Bronchial epithelial cell (primary cell): Measurements from ENCODE around the gene TXNDC11. TPM values are rescaled to one million over a fixed set of nuclear protein-coding genes. Genes with fewer than 3 reads are reported as not detected.

Source experiments
- DNase-seq: peaks from one replicate; pipeline ENCODE4 v3.0.0-alpha.2; 2010; ENCODE audit warnings: low read depth
- FAIRE-seq: peaks from 2 replicates; lab custom pipeline; 2011; peaks lifted over from hg19 to GRCh38; lab: Jason Lieb, UNC
- H3K27me3 ChIP-seq: 2 replicates; pipeline ENCODE4 v1.5.1; 2011; ENCODE audit warnings: low read length; ENCODE audit not compliant: control insufficient read depth, insufficient read depth
- H3K36me3 ChIP-seq: 2 replicates; pipeline ENCODE4 v1.5.1; 2011; ENCODE audit warnings: low read length; ENCODE audit not compliant: control insufficient read depth, insufficient read depth
- H3K4me3 ChIP-seq: 2 replicates; pipeline ENCODE4 v1.5.1; 2011; ENCODE audit warnings: mild to moderate bottlenecking, low read depth, low read length, control low read depth
- total RNA-seq: library from RNA; depleted of rRNA; stranded (reverse); fragments of >200 nt; gene quantifications from 2 replicates; pipeline ENCODE4 v1.2.1, GENCODE V29; 2014
- TF ChIP-seq, protein P1 (sequence below): IDR thresholded peaks from 2 replicates; pipeline ENCODE4 v1.5.1; 2011; ENCODE audit warnings: mild to moderate bottlenecking, moderate library complexity, low read length, control low read depth, inconsistent platforms; ENCODE audit not compliant: insufficient read depth, severe bottlenecking

TXNDC11 gene
- total RNA-seq, 1 donor from 2014 or later = 35.8 TPM

DNA sequence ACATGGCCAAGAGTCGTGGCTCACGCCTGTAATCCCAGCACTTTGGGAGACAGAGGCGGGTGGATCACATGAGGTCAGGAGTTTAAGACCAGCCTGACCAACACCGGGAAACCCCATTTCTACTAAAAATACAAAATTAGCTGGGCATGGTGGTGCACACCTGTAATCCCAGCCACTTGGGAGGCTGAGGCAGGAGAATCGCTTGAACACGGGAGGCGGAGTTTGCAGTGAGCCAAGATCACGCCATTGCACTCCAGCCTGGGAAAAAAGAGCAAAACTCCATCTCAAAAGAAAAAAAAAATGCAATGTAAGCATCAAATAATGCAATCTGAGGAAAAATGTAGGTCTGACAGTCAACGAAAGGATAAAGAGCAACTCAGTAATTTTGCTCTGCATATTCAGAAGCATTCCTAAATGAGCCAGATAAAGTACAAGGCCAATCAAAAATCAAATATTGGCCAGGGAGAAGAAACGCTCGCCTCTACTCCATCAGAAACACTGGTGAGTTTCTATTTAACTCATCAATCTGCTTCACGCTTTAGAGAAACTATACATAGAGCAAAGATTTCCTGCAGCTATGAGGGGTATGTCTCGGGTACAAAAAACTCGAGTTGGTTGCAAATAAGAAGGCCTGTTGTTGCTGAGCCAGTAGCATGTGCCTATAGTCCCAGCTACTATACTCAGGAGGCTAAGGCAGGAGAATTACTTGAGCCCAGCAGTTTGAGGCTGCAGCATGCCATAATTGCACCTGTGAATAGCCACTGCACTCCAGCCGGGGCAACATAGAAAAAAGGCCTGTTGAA lies 3.7 kb downstream of the TXNDC11 start:
- H3K36me3 ChIP-seq = peaks cover 9% of the 10 kb centered on the region
- FAIRE-seq = no peak
- no peak overlapping the region for H3K4me3 ChIP-seq

DNA sequence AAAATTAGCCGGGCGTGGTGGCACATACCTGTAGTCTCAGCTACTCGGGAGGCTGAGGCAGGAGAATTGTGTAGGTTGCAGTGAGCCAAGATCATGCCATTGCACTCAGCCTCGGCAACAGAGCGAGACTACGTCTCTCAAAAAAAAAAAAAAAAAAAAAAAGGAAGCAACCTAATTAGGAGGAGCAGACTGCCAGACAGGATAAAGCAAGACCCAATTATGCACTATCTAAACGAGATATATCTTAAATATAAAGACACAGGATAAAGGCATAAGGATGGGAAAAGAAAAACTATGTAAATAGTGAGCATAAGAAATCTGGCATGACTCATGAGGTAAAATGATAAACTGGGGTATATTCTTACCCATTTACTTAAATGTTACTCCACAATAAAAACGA lies 4.9 kb downstream of the TXNDC11 start:
- DNase-seq (no peak), FAIRE-seq (no peak)
- no peaks in the 10 kb centered on the region for H3K27me3 ChIP-seq
- TF ChIP-seq, protein P1, sequence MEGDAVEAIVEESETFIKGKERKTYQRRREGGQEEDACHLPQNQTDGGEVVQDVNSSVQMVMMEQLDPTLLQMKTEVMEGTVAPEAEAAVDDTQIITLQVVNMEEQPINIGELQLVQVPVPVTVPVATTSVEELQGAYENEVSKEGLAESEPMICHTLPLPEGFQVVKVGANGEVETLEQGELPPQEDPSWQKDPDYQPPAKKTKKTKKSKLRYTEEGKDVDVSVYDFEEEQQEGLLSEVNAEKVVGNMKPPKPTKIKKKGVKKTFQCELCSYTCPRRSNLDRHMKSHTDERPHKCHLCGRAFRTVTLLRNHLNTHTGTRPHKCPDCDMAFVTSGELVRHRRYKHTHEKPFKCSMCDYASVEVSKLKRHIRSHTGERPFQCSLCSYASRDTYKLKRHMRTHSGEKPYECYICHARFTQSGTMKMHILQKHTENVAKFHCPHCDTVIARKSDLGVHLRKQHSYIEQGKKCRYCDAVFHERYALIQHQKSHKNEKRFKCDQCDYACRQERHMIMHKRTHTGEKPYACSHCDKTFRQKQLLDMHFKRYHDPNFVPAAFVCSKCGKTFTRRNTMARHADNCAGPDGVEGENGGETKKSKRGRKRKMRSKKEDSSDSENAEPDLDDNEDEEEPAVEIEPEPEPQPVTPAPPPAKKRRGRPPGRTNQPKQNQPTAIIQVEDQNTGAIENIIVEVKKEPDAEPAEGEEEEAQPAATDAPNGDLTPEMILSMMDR = no peak
- no peak overlapping the region for H3K4me3 ChIP-seq
- H3K36me3 ChIP-seq = peaks cover 9% of the 10 kb centered on the region

More for the DNA sequence above, 3.7 kb downstream of the TXNDC11 start:
- TF ChIP-seq, protein P1 = no peak
- H3K27me3 ChIP-seq = no peaks in the 10 kb centered on the region
- no peak for DNase-seq

DNA sequence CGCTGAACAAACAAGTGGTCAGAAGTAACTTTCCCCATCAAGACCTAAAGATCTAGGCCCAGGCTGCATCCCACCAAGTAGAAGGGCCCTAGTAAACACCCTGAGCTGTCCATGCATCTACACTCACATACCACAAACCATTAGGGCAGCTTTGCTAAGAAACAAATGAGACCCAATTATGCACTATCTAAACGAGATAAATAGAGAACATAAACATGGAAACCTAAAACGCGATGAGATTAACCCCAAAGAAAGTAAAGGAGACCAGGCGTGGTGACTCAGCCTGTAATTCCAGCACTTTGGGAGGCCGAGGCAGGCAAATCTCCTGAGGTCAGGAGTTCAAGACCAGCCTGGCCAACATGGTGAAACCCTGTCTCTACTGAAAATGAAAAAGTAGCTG lies 5.8 kb downstream of the TXNDC11 start:
- Histone ChIP-seq H3K36me3 (peaks cover 12% of the 10 kb centered on the region), H3K27me3 (no peaks in the 10 kb centered on the region), H3K4me3 (no peak overlapping the region)
- DNase-seq = no peak
- no peak for FAIRE-seq
- TF ChIP-seq, protein P1 = no peak

- H3K4me3 ChIP-seq = no peak overlapping the region
- no peak for FAIRE-seq
- DNase-seq = no peak
- no peaks in the 10 kb centered on the region for H3K27me3 ChIP-seq
- H3K36me3 ChIP-seq = peaks cover 16% of the 10 kb centered on the region
- TF ChIP-seq, protein P1 = no peak
Measured at GRCh38 chr16:11735787-11736186, 6.9 kb downstream of the TXNDC11 start.

- TF ChIP-seq, protein P1 = no peak
- H3K36me3 ChIP-seq = peaks cover 17% of the 10 kb centered on the region
- FAIRE-seq = no peak
- no peak for DNase-seq
- H3K27me3 ChIP-seq = no peaks in the 10 kb centered on the region
- no peak overlapping the region for H3K4me3 ChIP-seq
Measured at GRCh38 chr16:11734653-11735043, 8.0 kb downstream of the TXNDC11 start.
